Vagina (tissue), 2 donors: Measurements from ENCODE around the gene STX10. TPM values are rescaled to one million over a fixed set of nuclear protein-coding genes. Genes with fewer than 3 reads are reported as not detected.

Experiments
- DNase-seq, 2 donors: peaks; one replicate each; pipeline ENCODE4 v3.0.0-alpha.2; 2017; ENCODE audit errors: extremely low spot score in 2 of 2
- H3K27ac ChIP-seq: fragments of 200-600 bp; sonication (generic); one replicate; pipeline ENCODE4 v1.5.1; 2019
- H3K27me3 ChIP-seq: fragments of 200-600 bp; sonication (generic); one replicate; pipeline ENCODE4 v1.5.1; 2019
- H3K36me3 ChIP-seq, 2 donors: fragments of 200-600 bp; sonication (generic); one replicate each; pipeline ENCODE4 v1.5.1; 2017 to 2019
- H3K4me1 ChIP-seq: fragments of 200-600 bp; sonication (generic); one replicate; pipeline ENCODE4 v1.5.1; 2019
- H3K4me3 ChIP-seq, 2 donors: fragments of 200-600 bp; sonication (generic); 1 replicate in 1 of 2; 2 replicates in 1 of 2; pipeline ENCODE4 v1.5.1; 2016 to 2019
- H3K9me3 ChIP-seq: fragments of 200-600 bp; sonication (generic); one replicate; pipeline ENCODE4 v1.5.1; 2019
- CTCF ChIP-seq, 3 experiments: fragments of 450-650 bp in 2 of 3; fragments of 200-600 bp in 1 of 3; sonication (generic) in 1 of 3; IDR thresholded peaks; one replicate each; pipeline ENCODE4 v1.5.1; 2017 to 2019; ENCODE audit warnings: antibody characterized with exemption in 3 of 3, mild to moderate bottlenecking in 2 of 3, moderate library complexity in 2 of 3
- POLR2A ChIP-seq, 2 donors: fragments of 450-650 bp; IDR thresholded peaks; one replicate each; pipeline ENCODE4 v1.6.1; 2017; ENCODE audit warnings: antibody characterized with exemption in 2 of 2, mild to moderate bottlenecking in 2 of 2, moderate library complexity in 2 of 2
- POLR2AphosphoS5 ChIP-seq, 2 donors: sonication (generic); formaldehyde crosslinking; IDR thresholded peaks; one replicate each; pipeline ENCODE4 v1.9.0; 2017; ENCODE audit warnings: antibody characterized with exemption in 2 of 2, mild to moderate bottlenecking in 2 of 2, low read depth in 1 of 2; ENCODE audit not compliant: insufficient read depth in 1 of 2
- intact Hi-C: fragments of 100-400 bp; cut with DNase I; formaldehyde crosslinking; loops from one replicate; pipeline ENCODE4 v1.15.1; 2023
- total RNA-seq: library from RNA; depleted of rRNA; stranded (reverse); fragments of >200 nt; gene quantifications from one replicate; pipeline ENCODE4 v1.2.3, GENCODE V29; 2016

Gene STX10
- total RNA-seq, 1 donor from 2014 or later = 71.5 TPM

DNA sequence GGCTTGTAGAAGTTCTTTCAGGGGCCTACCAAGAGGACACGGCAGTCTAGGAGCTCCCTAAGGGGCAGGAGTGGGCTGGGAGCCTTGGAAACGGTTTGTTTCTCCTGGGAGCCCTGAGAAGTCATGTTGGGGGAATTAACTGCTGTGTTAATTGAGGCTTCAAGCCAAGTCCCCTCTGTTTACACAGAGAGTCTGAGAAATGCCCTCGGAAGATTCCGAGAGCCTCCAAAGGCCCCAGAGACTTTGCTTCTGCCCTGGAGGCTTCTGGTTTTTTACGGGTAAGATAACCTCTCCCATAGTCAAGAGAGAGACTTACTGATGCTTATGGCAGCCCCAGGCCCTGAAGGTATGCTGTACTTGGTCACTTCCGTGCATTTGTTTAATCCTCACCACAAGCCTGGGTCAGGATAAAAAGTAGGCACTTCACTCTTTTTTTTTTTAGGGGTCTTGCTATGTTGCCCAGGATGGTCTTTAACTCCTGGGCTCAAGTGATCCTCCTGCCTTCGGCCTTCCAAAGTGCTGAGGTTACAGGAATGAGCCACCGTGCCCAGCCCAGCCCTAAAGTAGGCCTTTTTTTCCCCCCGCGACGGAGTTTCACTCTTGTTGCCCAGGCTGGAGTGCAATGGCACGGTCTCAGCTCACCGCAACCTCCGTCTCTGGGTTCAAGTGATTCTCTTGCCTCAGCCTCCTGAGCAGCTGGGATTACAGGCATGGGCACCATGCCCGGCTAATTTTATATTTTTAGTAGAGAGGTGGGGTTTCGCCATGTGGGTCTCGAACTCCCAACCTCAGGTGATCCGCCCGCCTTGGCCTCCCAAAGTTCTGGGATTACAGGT, 15.2 kb upstream of the STX10 start:
- no peak for DNase-seq
- Histone ChIP-seq H3K27ac (peak overlapping the region; percentile 97), H3K4me1 (peaks cover 83% of the 10 kb centered on the region), H3K27me3 (no peaks in the 10 kb centered on the region), H3K4me3 (no peak overlapping the region), H3K36me3 (no peaks in the 10 kb centered on the region), H3K9me3 (no peaks in the 10 kb centered on the region)
- intact Hi-C loops = no loop called here
- no peak for TF ChIP-seq POLR2AphosphoS5 (IDR thresholded peaks at IDR 0.05; ENCODE audit: insufficient read depth in 1 of 2, low read depth in 1 of 2)
- no peak for TF ChIP-seq CTCF (IDR thresholded peaks at IDR 0.05)
- no peak for TF ChIP-seq POLR2A (IDR thresholded peaks at IDR 0.05)

DNA sequence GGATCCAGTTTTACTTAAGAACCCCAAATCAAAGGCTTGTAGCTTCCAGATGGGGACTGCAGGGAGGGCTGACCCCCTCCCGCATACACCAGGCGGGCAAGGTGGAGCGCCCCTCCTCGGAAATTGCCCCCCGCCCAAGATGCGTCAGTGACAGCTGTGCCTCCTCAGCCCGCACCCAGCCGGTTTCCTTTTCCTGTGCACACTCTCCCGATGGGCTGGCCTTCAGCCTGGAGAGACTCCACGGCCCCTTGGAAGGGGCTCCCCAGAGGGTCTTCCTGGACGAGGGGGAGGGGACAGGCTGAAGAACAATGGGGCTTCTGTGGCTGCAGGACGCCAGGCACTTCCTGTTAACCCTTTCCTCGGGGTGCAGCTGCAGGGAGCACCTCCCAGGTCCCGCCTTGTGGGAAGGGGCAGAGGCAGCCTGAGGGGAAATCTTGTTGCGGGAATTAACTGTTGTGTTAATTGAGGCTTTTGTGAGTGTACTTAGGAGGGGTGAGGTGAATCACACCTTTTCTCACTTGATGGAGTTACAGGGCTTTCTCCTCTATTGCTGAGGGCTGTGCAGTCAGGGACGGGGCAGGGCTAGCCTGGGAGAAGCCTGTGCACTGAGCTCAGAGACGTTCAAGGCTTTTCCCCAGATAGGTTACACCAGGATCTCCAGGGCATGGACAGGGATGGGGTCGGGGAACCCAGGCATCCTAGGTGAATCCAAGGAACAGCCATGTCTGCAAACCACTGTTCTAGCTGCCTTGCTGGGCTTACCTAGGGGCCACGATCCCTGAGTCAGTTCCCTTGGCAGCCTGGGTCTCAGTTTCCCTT, 14.4 kb upstream of the STX10 start:
- H3K4me1 ChIP-seq = peaks cover 74% of the 10 kb centered on the region
- no peak for DNase-seq
- no peaks in the 10 kb centered on the region for H3K27me3 ChIP-seq
- peak in 1 of 2 donors; percentile 23 for TF ChIP-seq POLR2AphosphoS5 (IDR thresholded peaks at IDR 0.05; ENCODE audit: insufficient read depth in 1 of 2, low read depth in 1 of 2)
- TF ChIP-seq POLR2A (IDR thresholded peaks at IDR 0.05) = no peak
- peak overlapping the region; percentile 40 to 44 for H3K4me3 ChIP-seq
- H3K27ac ChIP-seq = peak overlapping the region; percentile 97
- no peaks in the 10 kb centered on the region for H3K36me3 ChIP-seq
- no peaks in the 10 kb centered on the region for H3K9me3 ChIP-seq
- intact Hi-C loops = no loop called here

DNA sequence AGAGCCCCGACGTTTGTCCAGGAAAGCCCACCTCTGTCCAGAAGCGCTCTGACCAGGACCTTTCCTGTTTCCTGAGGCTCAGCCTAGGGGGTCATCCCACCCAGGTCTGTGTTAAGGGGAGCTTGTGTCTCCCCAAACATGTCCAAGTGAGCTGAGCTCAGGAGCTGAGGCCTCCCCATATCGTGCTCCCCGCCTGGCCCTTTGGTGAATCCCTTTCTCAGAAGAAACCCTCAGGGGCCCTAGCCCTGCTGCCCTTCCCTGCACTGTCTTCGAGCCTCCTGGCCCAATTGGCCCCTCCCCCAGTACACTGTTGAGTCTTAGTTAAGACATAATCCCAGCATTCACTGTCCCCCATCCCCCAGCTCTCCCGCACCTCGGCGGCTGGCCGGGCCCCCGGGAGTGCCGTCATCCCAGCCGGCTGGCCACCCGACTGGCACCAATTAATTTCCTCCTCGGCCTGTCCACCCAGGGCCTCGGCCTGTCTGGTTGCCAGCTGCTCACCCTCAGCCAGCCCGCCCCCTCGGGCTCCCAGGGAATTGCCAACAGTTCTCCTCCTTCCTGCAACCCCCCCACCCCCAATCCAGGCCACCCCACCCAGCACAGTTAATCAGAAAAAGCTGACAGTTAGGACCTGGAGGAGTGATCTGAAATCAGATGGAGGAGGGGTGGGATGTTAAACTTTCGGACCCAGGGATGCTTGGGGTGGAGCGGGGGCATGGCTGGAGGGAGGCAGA, 13.6 kb upstream of the STX10 start:
- TF ChIP-seq POLR2A (IDR thresholded peaks at IDR 0.05) (peak in 1 of 2 donors; percentile 32), CTCF (IDR thresholded peaks at IDR 0.05) (no peak), POLR2AphosphoS5 (IDR thresholded peaks at IDR 0.05; ENCODE audit: insufficient read depth in 1 of 2, low read depth in 1 of 2) (peak in 1 of 2 donors; percentile 56)
- Histone ChIP-seq H3K27ac (peak overlapping the region; percentile 97), H3K4me3 (peak overlapping the region; percentile 40 to 44), H3K27me3 (no peaks in the 10 kb centered on the region), H3K36me3 (no peaks in the 10 kb centered on the region), H3K9me3 (no peaks in the 10 kb centered on the region), H3K4me1 (peaks cover 67% of the 10 kb centered on the region)
- intact Hi-C loops = no loop called here
- no peak for DNase-seq

DNA sequence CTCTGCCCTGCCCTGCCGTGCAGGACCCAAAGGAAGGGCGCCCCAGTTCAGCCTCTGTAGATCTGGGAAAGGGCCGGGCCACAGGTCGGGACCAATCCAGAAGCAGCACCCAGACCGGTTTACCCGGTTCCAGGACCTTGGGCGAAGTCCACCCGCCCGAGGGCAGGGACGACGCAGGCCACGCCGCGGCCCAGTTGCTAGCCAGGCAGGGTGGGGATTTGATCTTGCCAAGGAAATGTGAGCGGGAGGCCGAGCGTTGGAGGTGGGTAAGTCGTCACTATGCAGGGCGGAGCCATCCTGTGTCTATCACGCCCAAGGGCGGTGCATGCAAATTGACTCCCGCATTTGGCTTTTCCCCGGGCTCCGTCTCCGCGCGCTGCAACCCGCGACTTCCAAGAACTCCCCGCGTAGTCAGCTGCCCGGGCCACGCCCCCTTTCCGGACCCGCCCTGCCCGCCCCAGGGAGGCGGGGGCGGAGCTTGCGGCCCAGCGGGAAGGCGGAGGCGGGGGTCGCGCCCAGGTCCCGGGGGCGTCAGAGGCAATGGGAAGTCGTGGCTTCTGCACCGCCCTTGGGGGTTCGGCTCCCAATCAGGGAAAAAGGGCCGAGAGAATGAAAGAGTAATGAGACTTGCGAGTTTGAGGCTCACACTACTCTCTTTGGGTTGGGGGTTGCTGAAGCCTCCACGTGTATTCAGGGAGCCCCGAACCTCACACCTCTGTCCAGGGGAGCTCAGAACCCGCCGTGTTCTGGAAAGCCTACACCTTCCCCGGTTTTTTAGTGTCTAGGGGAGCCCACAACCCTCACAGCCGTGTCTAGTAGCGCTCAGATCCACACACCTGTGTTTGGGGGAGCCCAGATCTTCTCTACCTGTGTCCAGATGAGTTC, 12.8 kb upstream of the STX10 start:
- no peaks in the 10 kb centered on the region for H3K27me3 ChIP-seq
- intact Hi-C loops = no loop called here
- H3K4me1 ChIP-seq = peaks cover 60% of the 10 kb centered on the region
- peak overlapping the region; percentile 97 for H3K27ac ChIP-seq
- no peaks in the 10 kb centered on the region for H3K36me3 ChIP-seq
- peak overlapping the region; percentile 40 to 44 for H3K4me3 ChIP-seq
- DNase-seq = peak in 1 of 2 donors; percentile 100
- peak; percentile 83 to 95 for TF ChIP-seq POLR2AphosphoS5 (IDR thresholded peaks at IDR 0.05; ENCODE audit: insufficient read depth in 1 of 2, low read depth in 1 of 2)
- TF ChIP-seq CTCF (IDR thresholded peaks at IDR 0.05) = no peak
- peak in 1 of 2 donors; percentile 38 for TF ChIP-seq POLR2A (IDR thresholded peaks at IDR 0.05)
- H3K9me3 ChIP-seq = no peaks in the 10 kb centered on the region
